ENCODE results near the gene SLC41A2. TPM values are rescaled to one million over a fixed set of nuclear protein-coding genes. Genes with fewer than 3 reads are reported as not detected.

Gene SLC41A2, protein sequence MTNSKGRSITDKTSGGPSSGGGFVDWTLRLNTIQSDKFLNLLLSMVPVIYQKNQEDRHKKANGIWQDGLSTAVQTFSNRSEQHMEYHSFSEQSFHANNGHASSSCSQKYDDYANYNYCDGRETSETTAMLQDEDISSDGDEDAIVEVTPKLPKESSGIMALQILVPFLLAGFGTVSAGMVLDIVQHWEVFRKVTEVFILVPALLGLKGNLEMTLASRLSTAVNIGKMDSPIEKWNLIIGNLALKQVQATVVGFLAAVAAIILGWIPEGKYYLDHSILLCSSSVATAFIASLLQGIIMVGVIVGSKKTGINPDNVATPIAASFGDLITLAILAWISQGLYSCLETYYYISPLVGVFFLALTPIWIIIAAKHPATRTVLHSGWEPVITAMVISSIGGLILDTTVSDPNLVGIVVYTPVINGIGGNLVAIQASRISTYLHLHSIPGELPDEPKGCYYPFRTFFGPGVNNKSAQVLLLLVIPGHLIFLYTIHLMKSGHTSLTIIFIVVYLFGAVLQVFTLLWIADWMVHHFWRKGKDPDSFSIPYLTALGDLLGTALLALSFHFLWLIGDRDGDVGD
- 10 to 100 TPM; 18.2 to 55.1 (median 27.4) TPM for total RNA-seq
- 1 to 10 TPM; 3.1 to 8.6 TPM for polyA plus RNA-seq
- long read RNA-seq, donor 1, full-length matches to known transcripts, result 1 of 17 reads
- long read RNA-seq, donor 1, partial matches to known transcripts, result 0 of 17 reads
- long read RNA-seq, donor 1, other reads (novel, unspliced or antisense), result 16 of 17 reads
- long read RNA-seq, donor 2, partial matches to known transcripts, result 0 of 2 reads
- long read RNA-seq, donor 2, other reads (novel, unspliced or antisense), result 0 of 2 reads
- long read RNA-seq, donor 3, partial matches to known transcripts, result 0 of 12 reads
- long read RNA-seq, donor 3, other reads (novel, unspliced or antisense), result 12 of 12 reads

GRCh38 chr12:104958001-104958804 is at the start of gene SLC41A2:
TSS of gene SLC41A2 (minus strand) at chr12:104958290. CDS start at chr12:104928527, 29,763 bp downstream.
- 0 to 1% (median 1%) methylated on average over 42 to 83 of the region's 83 CpGs for WGBS, 3 donors
- intact Hi-C loops (cut with DNase I), result no loop called here
- peak; percentile 84 to 87 (median 85) for DNase-seq
- no peaks in the 10 kb centered on the region for H3K36me3 ChIP-seq
- H3K4me1 ChIP-seq (ENCODE audit: insufficient read depth), result peaks cover 4% of the 10 kb centered on the region
- H3K9me3 ChIP-seq, result no peaks in the 10 kb centered on the region
- H3K27ac ChIP-seq, result peak within 1 kb of the TSS; percentile 86 to 87
- TF ChIP-seq, protein P1, sequence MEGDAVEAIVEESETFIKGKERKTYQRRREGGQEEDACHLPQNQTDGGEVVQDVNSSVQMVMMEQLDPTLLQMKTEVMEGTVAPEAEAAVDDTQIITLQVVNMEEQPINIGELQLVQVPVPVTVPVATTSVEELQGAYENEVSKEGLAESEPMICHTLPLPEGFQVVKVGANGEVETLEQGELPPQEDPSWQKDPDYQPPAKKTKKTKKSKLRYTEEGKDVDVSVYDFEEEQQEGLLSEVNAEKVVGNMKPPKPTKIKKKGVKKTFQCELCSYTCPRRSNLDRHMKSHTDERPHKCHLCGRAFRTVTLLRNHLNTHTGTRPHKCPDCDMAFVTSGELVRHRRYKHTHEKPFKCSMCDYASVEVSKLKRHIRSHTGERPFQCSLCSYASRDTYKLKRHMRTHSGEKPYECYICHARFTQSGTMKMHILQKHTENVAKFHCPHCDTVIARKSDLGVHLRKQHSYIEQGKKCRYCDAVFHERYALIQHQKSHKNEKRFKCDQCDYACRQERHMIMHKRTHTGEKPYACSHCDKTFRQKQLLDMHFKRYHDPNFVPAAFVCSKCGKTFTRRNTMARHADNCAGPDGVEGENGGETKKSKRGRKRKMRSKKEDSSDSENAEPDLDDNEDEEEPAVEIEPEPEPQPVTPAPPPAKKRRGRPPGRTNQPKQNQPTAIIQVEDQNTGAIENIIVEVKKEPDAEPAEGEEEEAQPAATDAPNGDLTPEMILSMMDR (IDR thresholded peaks at IDR 0.05), result peak; percentile 2 to 53 (median 25)
- TF ChIP-seq EP300 (IDR thresholded peaks at IDR 0.05) (no peak), POLR2A (IDR thresholded peaks at IDR 0.05) (peak; percentile 35)
- H3K4me3 ChIP-seq, result peak within 1 kb of the TSS; percentile 61
- H3K27me3 ChIP-seq, result no peaks in the 10 kb centered on the region

GRCh38 chr12:105001476-105001875 is 43.4 kb upstream of the SLC41A2 start:
- Histone ChIP-seq H3K27me3 (no peaks in the 10 kb centered on the region), H3K27ac (no peak overlapping the region), H3K36me3 (no peaks in the 10 kb centered on the region), H3K9me3 (no peaks in the 10 kb centered on the region), H3K4me3 (no peak overlapping the region), H3K4me1 (ENCODE audit: insufficient read depth) (no peaks in the 10 kb centered on the region)
- no peak for DNase-seq
- intact Hi-C loops (cut with DNase I), result no loop called here
- no peak for TF ChIP-seq POLR2A (IDR thresholded peaks at IDR 0.05)
- TF ChIP-seq, protein P1 (IDR thresholded peaks at IDR 0.05), result no peak
- no peak for TF ChIP-seq EP300 (IDR thresholded peaks at IDR 0.05)

GRCh38 chr12:104999347-104999685 is 41.2 kb upstream of the SLC41A2 start:
- 75 to 92% (median 91%) methylated on average over 7 of the region's 7 CpGs for WGBS, 3 donors
- H3K27ac ChIP-seq, result no peak overlapping the region
- DNase-seq, result no peak
- no peaks in the 10 kb centered on the region for H3K4me1 ChIP-seq (ENCODE audit: insufficient read depth)
- H3K27me3 ChIP-seq, result no peaks in the 10 kb centered on the region
- no peaks in the 10 kb centered on the region for H3K36me3 ChIP-seq
- no peak for TF ChIP-seq EP300 (IDR thresholded peaks at IDR 0.05)
- TF ChIP-seq, protein P1 (IDR thresholded peaks at IDR 0.05), result no peak
- TF ChIP-seq POLR2A (IDR thresholded peaks at IDR 0.05), result no peak
- no peak overlapping the region for H3K4me3 ChIP-seq
- intact Hi-C loops (cut with DNase I), result no loop called here
- H3K9me3 ChIP-seq, result no peaks in the 10 kb centered on the region
